HG03442 (cell line): ENCODE measurements around the gene NCS1.
A peak's percentile ranks its signal among the peaks of the same experiment; 100 is the strongest.
"Not testable (repeated sequence)": the region's sequence is repeated elsewhere in the genome, so short reads cannot be mapped to it uniquely, and the experiment has no call there.

Experiments used
- ATAC-seq: cut with Tn5 transposase; IDR thresholded peaks from one replicate; pipeline ENCODE4 v1.9.1; 2021; ENCODE audit warnings: mild to moderate bottlenecking, moderate library complexity; ENCODE audit not compliant: unreplicated experiment

Gene NCS1

GRCh38 chr9:130235558-130236435 is 63.6 kb downstream of the NCS1 start:
- no peak for ATAC-seq

GRCh38 chr9:130236436-130236985 is 64.3 kb downstream of the NCS1 start:
- ATAC-seq, result no peak

GRCh38 chr9:130237076-130237475 is 64.9 kb downstream of the NCS1 start:
- ATAC-seq, result no peak

GRCh38 chr9:130237763-130238524 is 65.7 kb downstream of the NCS1 start:
- ATAC-seq, result no peak

- no peak for ATAC-seq
These were observed 67.1 kb downstream of the NCS1 start for GRCh38 chr9:130239363-130239695.

GRCh38 chr9:130239741-130240241 is 67.6 kb downstream of the NCS1 start:
- peak; percentile 66 for ATAC-seq

GRCh38 chr9:130240410-130241197 is 68.4 kb downstream of the NCS1 start:
- ATAC-seq, result no peak

- no peak for ATAC-seq
These were observed 69.0 kb downstream of the NCS1 start for GRCh38 chr9:130241198-130241535.

- ATAC-seq, result no peak
These were observed 70.2 kb downstream of the NCS1 start for GRCh38 chr9:130242270-130243014.

GRCh38 chr9:130243015-130243881 is 71.0 kb downstream of the NCS1 start:
- no peak for ATAC-seq

- no peak for ATAC-seq
These were observed 71.6 kb downstream of the NCS1 start for GRCh38 chr9:130243882-130244170.

- no peak for ATAC-seq
These were observed 72.5 kb downstream of the NCS1 start for GRCh38 chr9:130244548-130245165.

GRCh38 chr9:130245474-130245873 is 73.3 kb downstream of the NCS1 start:
- no peak for ATAC-seq

- no peak for ATAC-seq
These were observed 73.9 kb downstream of the NCS1 start for GRCh38 chr9:130246126-130246525.

GRCh38 chr9:130254747-130255630 is 82.8 kb downstream of the NCS1 start:
- ATAC-seq, result no peak

- ATAC-seq, result no peak
These were observed 83.5 kb downstream of the NCS1 start for GRCh38 chr9:130255631-130256134.

- ATAC-seq, result no peak
These were observed 84.4 kb downstream of the NCS1 start for GRCh38 chr9:130256644-130257043.

GRCh38 chr9:130258137-130258536 is 85.9 kb downstream of the NCS1 start:
- ATAC-seq, result not testable (repeated sequence)
